SU-DHL-6 (cell line): Measurements from ENCODE around the gene RIPPLY2.

Source experiments
- EZH2phosphoT487 ChIP-seq: fragments of 200-600 bp; sonication (generic), shearing (Covaris generic); conservative IDR thresholded peaks from 2 replicates; pipeline ENCODE4 v1.6.1; 2018; ENCODE audit warnings: mild to moderate bottlenecking, antibody characterized with exemption, low read length, moderate library complexity, mixed read lengths
- TF ChIP-seq, protein P1 (sequence below): fragments of 200-600 bp; sonication (generic); IDR thresholded peaks from one replicate; pipeline ENCODE4 v1.5.1; 2017; ENCODE audit warnings: antibody characterized with exemption, mild to moderate bottlenecking, low read length, moderate library complexity; ENCODE audit not compliant: insufficient read depth, poor library complexity, severe bottlenecking

DNA sequence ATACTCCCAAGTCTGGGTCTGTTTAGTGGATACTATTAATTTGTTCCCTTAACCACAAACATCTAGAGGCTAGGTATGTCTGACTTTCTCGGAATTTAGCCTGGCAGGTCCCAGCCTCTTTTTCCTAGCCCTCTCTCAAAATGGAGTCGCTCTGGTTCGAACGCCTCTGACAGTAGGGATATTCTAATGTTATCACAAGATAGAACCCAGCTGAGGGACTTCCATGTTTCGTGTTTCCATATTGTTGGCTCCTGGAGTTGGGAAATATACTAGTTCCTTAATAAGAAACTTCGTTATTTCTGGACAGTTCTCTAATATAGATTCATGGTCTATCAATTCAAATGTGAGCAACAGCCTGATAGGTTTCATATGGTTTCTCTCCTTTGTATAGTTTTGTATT lies 22.7 kb downstream of the RIPPLY2 start:
- TF ChIP-seq, protein P1, sequence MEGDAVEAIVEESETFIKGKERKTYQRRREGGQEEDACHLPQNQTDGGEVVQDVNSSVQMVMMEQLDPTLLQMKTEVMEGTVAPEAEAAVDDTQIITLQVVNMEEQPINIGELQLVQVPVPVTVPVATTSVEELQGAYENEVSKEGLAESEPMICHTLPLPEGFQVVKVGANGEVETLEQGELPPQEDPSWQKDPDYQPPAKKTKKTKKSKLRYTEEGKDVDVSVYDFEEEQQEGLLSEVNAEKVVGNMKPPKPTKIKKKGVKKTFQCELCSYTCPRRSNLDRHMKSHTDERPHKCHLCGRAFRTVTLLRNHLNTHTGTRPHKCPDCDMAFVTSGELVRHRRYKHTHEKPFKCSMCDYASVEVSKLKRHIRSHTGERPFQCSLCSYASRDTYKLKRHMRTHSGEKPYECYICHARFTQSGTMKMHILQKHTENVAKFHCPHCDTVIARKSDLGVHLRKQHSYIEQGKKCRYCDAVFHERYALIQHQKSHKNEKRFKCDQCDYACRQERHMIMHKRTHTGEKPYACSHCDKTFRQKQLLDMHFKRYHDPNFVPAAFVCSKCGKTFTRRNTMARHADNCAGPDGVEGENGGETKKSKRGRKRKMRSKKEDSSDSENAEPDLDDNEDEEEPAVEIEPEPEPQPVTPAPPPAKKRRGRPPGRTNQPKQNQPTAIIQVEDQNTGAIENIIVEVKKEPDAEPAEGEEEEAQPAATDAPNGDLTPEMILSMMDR: no peak
- no peak for TF ChIP-seq EZH2phosphoT487
